ENCODE measurements around the gene TNFRSF25. TPM values are rescaled to one million over a fixed set of nuclear protein-coding genes. Genes with fewer than 3 reads are reported as not detected.
A peak's percentile ranks its signal among the peaks of the same experiment; 100 is the strongest.

Gene TNFRSF25
- total RNA-seq, 1 donor = 2.0 TPM

- no peak overlapping the region for H3K4me3 ChIP-seq (ENCODE audit: low read depth, low read length)
- no peak for TF ChIP-seq CTCF (IDR thresholded peaks at IDR 0.05; ENCODE audit: insufficient read depth, low read length)
- peak; percentile 41 for DNase-seq (ENCODE audit: low read depth)
Observed at GRCh38 chr1:6502000-6502891, 36.3 kb upstream of the TNFRSF25 start.

- DNase-seq (ENCODE audit: low read depth) = no peak
- no peak overlapping the region for H3K4me3 ChIP-seq (ENCODE audit: low read depth, low read length)
- TF ChIP-seq CTCF (IDR thresholded peaks at IDR 0.05; ENCODE audit: insufficient read depth, low read length) = no peak
Observed at GRCh38 chr1:6501279-6501813, 35.4 kb upstream of the TNFRSF25 start.

GRCh38 chr1:6500544-6501278 lies 34.7 kb upstream of the TNFRSF25 start:
- H3K4me3 ChIP-seq (ENCODE audit: low read depth, low read length) = no peak overlapping the region
- peak; percentile 71 for DNase-seq (ENCODE audit: low read depth)
- no peak for TF ChIP-seq CTCF (IDR thresholded peaks at IDR 0.05; ENCODE audit: insufficient read depth, low read length)

GRCh38 chr1:6499296-6499695 lies 33.3 kb upstream of the TNFRSF25 start:
- DNase-seq (ENCODE audit: low read depth) = no peak
- TF ChIP-seq CTCF (IDR thresholded peaks at IDR 0.05; ENCODE audit: insufficient read depth, low read length) = no peak
- H3K4me3 ChIP-seq (ENCODE audit: low read depth, low read length) = no peak overlapping the region

GRCh38 chr1:6498576-6499111 lies 32.7 kb upstream of the TNFRSF25 start:
- no peak for TF ChIP-seq CTCF (IDR thresholded peaks at IDR 0.05; ENCODE audit: insufficient read depth, low read length)
- no peak overlapping the region for H3K4me3 ChIP-seq (ENCODE audit: low read depth, low read length)
- no peak for DNase-seq (ENCODE audit: low read depth)

- DNase-seq (ENCODE audit: low read depth) = no peak
- TF ChIP-seq CTCF (IDR thresholded peaks at IDR 0.05; ENCODE audit: insufficient read depth, low read length) = no peak
- peak overlapping the region; percentile 82 for H3K4me3 ChIP-seq (ENCODE audit: low read depth, low read length)
Observed at GRCh38 chr1:6497867-6498575, 32.0 kb upstream of the TNFRSF25 start.
